Keratinocyte (primary cell): Measurements from ENCODE around the gene GSTA2.
"Not testable (repeated sequence)": the region's sequence is repeated elsewhere in the genome, so short reads cannot be mapped to it uniquely, and the experiment has no call there.

Experiments
- CTCF ChIP-seq, 3 experiments: IDR thresholded peaks in 1 of 3; conservative IDR thresholded peaks in 1 of 3; optimal IDR thresholded peaks in 1 of 3; 2 replicates in 2 of 3; 3 replicates in 1 of 3; pipeline versions ENCODE3 to v1.5.1; 2011; ENCODE audit warnings: low read length in 3 of 3, mild to moderate bottlenecking in 3 of 3, moderate library complexity in 2 of 3, control low read depth in 1 of 3, inconsistent platforms in 1 of 3; ENCODE audit not compliant: insufficient read depth in 2 of 3; ENCODE audit errors: extremely low read depth in 1 of 3
- EZH2 ChIP-seq: IDR thresholded peaks from one replicate; pipeline ENCODE4 v1.6.1; 2012; ENCODE audit warnings: inconsistent platforms, mild to moderate bottlenecking, low read length, moderate library complexity

- not testable (repeated sequence) for TF ChIP-seq CTCF (optimal IDR thresholded peaks at IDR 0.05 in 1 of 3, IDR thresholded peaks at IDR 0.05 in 1 of 3, conservative IDR thresholded peaks at IDR 0.05 in 1 of 3; ENCODE audit: extremely low read depth in 1 of 3, insufficient read depth in 2 of 3, low read length in 3 of 3); EZH2
These were observed 36.0 kb upstream of the GSTA2 start for GRCh38 chr6:52799272-52799671.
